IMR-90 (cell line): ENCODE results near the gene MUC5AC. TPM values are rescaled to one million over a fixed set of nuclear protein-coding genes. Genes with fewer than 3 reads are reported as not detected.

ENCODE experiments used
- ATAC-seq: fragments of 200-7000 bp; cut with Tn5 transposase; 2 replicates; pipeline ENCODE4 v1.9.1; 2020; ENCODE audit warnings: low read depth, mild to moderate bottlenecking, moderate library complexity
- BruUV-seq: library from RNA; stranded (reverse); fragments of 400-500 nt; replicated peaks from 2 replicates; lab custom pipeline; 2021; lab: Mats Ljungman, UMichigan
- CTCF ChIA-PET: fragments of 300-600 bp; formaldehyde crosslinking; extraction: SDS; loops from one replicate; lab custom pipeline; 2021; ENCODE audit warnings: antibody characterized with exemption; lab: Yijun Ruan, JAX
- POLR2A ChIA-PET: fragments of 300-600 bp; sonication (Branson Sonifier 250); formaldehyde crosslinking; loops from one replicate; lab custom pipeline; 2022; ENCODE audit warnings: antibody characterized with exemption; ENCODE audit not compliant: unreplicated experiment; lab: Charles Lee
- DNase-seq: peaks from one replicate; pipeline ENCODE4 v3.0.0; 2013
- H2AFZ ChIP-seq: replicated peaks from 2 replicates; pipeline ENCODE3; 2013; ENCODE audit warnings: low read length, mild to moderate bottlenecking; ENCODE audit not compliant: poor library complexity
- H2AK5ac ChIP-seq: 2 replicates; pipeline ENCODE4 v1.6.1; 2013; ENCODE audit warnings: low read depth, low read length, inconsistent platforms
- H2AK9ac ChIP-seq: replicated peaks from 2 replicates; pipeline ENCODE3; 2013; ENCODE audit warnings: mild to moderate bottlenecking, low read depth, low read length, moderate library complexity; ENCODE audit not compliant: poor library complexity
- H2BK120ac ChIP-seq: 2 replicates; pipeline ENCODE4 v1.6.1; 2013; ENCODE audit warnings: low read depth, low read length, inconsistent platforms
- H2BK15ac ChIP-seq: 3 replicates; pipeline ENCODE4 v1.6.1; 2013; ENCODE audit warnings: low read depth, low read length, inconsistent platforms
- H2BK20ac ChIP-seq: 2 replicates; pipeline ENCODE4 v1.6.1; 2013; ENCODE audit warnings: low read depth, mild to moderate bottlenecking, inconsistent platforms, low read length, moderate library complexity
- H2BK5ac ChIP-seq: 2 replicates; pipeline ENCODE4 v1.6.1; 2013; ENCODE audit warnings: mild to moderate bottlenecking, low read depth, low read length, inconsistent platforms; ENCODE audit not compliant: poor library complexity, severe bottlenecking
- H3K14ac ChIP-seq: replicated peaks from 2 replicates; pipeline ENCODE4 v1.6.1; 2013; ENCODE audit warnings: low read depth, low read length, inconsistent platforms
- H3K18ac ChIP-seq: 2 replicates; pipeline ENCODE4 v1.6.1; 2013; ENCODE audit warnings: low read depth, low read length, control low read depth
- H3K23ac ChIP-seq: 2 replicates; pipeline ENCODE4 v1.6.1; 2013; ENCODE audit warnings: low read depth, low read length, inconsistent platforms
- H3K27ac ChIP-seq: 2 replicates; pipeline ENCODE4 v1.5.1; 2013; ENCODE audit warnings: mild to moderate bottlenecking, control low read depth, low read length; ENCODE audit not compliant: insufficient read depth
- H3K27me3 ChIP-seq: 2 replicates; pipeline ENCODE4 v1.6.1; 2013; ENCODE audit warnings: low read length; ENCODE audit not compliant: control insufficient read depth, insufficient read depth
- H3K36me3 ChIP-seq: 2 replicates; pipeline ENCODE4 v1.6.1; 2013; ENCODE audit warnings: low read length, mixed read lengths; ENCODE audit not compliant: control insufficient read depth, insufficient read depth
- H3K4ac ChIP-seq: 2 replicates; pipeline ENCODE4 v1.6.1; 2013; ENCODE audit warnings: low read depth, low read length, inconsistent platforms
- H3K4me1 ChIP-seq: 2 replicates; pipeline ENCODE4 v1.6.1; 2013; ENCODE audit warnings: low read length, mixed read lengths; ENCODE audit not compliant: control insufficient read depth, insufficient read depth
- H3K4me2 ChIP-seq: 2 replicates; pipeline ENCODE4 v1.6.1; 2013; ENCODE audit warnings: low read depth, mild to moderate bottlenecking, control low read depth, low read length, moderate library complexity
- H3K4me3 ChIP-seq: 2 replicates; pipeline ENCODE4 v1.5.1; 2013; ENCODE audit warnings: low read depth, mild to moderate bottlenecking, control low read depth, low read length, moderate library complexity; ENCODE audit not compliant: insufficient read depth
- H3K56ac ChIP-seq: 2 replicates; pipeline ENCODE4 v1.6.1; 2013; ENCODE audit warnings: low read length, inconsistent platforms; ENCODE audit not compliant: insufficient read depth; ENCODE audit errors: extremely low read depth
- H3K79me1 ChIP-seq, 2 experiments: 2 replicates each; pipeline ENCODE4 v1.6.1; 2013; ENCODE audit warnings: low read length in 2 of 2, inconsistent platforms in 1 of 2, low read depth in 1 of 2
- H3K9ac ChIP-seq: 2 replicates; pipeline ENCODE4 v1.6.1; 2013; ENCODE audit warnings: low read depth, low read length, control low read depth
- H3K9me1 ChIP-seq: 2 replicates; pipeline ENCODE4 v1.6.1; 2013; ENCODE audit warnings: low read length, inconsistent platforms; ENCODE audit not compliant: insufficient read depth
- H3K9me3 ChIP-seq: 2 replicates; pipeline ENCODE4 v1.6.1; 2013; ENCODE audit warnings: low read length; ENCODE audit not compliant: control insufficient read depth, insufficient read depth
- H4K20me1 ChIP-seq: 2 replicates; pipeline ENCODE4 v1.6.1; 2013; ENCODE audit warnings: low read length, inconsistent platforms; ENCODE audit not compliant: insufficient read depth
- H4K5ac ChIP-seq: 2 replicates; pipeline ENCODE4 v1.6.1; 2013; ENCODE audit warnings: mild to moderate bottlenecking, low read depth, low read length, control low read depth
- H4K8ac ChIP-seq, 2 experiments: 2 replicates each; pipeline ENCODE4 v1.6.1; 2013; ENCODE audit warnings: low read depth in 2 of 2, low read length in 2 of 2, control low read depth in 1 of 2, inconsistent platforms in 1 of 2
- H4K91ac ChIP-seq: 2 replicates; pipeline ENCODE4 v1.6.1; 2013; ENCODE audit warnings: low read depth, low read length, inconsistent platforms; ENCODE audit not compliant: insufficient read depth
- BHLHE40 ChIP-seq: fragments of 150-350 bp; IDR thresholded peaks from 2 replicates; pipeline ENCODE4 v1.6.1; 2016; ENCODE audit warnings: mild to moderate bottlenecking, low read depth, low read length
- CHD1 ChIP-seq: IDR thresholded peaks from 2 replicates; pipeline ENCODE4 v1.6.1; 2012; ENCODE audit warnings: low read depth, low read length, improper control_type of control experiment
- CTCF ChIP-seq: conservative IDR thresholded peaks from 2 replicates; pipeline ENCODE4 v1.5.1; 2012; ENCODE audit warnings: mild to moderate bottlenecking, low read depth, low read length, improper control_type of control experiment
- ELK1 ChIP-seq: fragments of 150-350 bp; IDR thresholded peaks from 2 replicates; pipeline ENCODE4 v1.6.1; 2016; ENCODE audit warnings: low read depth, mild to moderate bottlenecking, low read length, moderate library complexity, borderline replicate concordance
- FOS ChIP-seq: fragments of 150-350 bp; IDR thresholded peaks from 2 replicates; pipeline ENCODE4 v1.6.1; 2016; ENCODE audit warnings: low read depth, low read length
- MAFK ChIP-seq: IDR thresholded peaks from 2 replicates; pipeline ENCODE4 v1.6.1; 2012; ENCODE audit warnings: low read depth, low read length, improper control_type of control experiment
- NFE2L2 ChIP-seq: fragments of 150-350 bp; IDR thresholded peaks from 2 replicates; pipeline ENCODE4 v1.6.1; 2016; ENCODE audit warnings: low read depth, mild to moderate bottlenecking, low read length
- POLR2A ChIP-seq: IDR thresholded peaks from 2 replicates; pipeline ENCODE4 v1.6.1; 2012; ENCODE audit warnings: mild to moderate bottlenecking, low read depth, low read length
- RAD21 ChIP-seq: IDR thresholded peaks from 2 replicates; pipeline ENCODE4 v1.6.1; 2012; ENCODE audit warnings: low read length, improper control_type of control experiment
- RCOR1 ChIP-seq: IDR thresholded peaks from 2 replicates; pipeline ENCODE4 v1.6.1; 2012; ENCODE audit warnings: mild to moderate bottlenecking, low read length, improper control_type of control experiment; ENCODE audit not compliant: insufficient replicate concordance
- RFX5 ChIP-seq: IDR thresholded peaks from 2 replicates; pipeline ENCODE4 v1.8.0; 2012; ENCODE audit warnings: low read depth, mild to moderate bottlenecking, low read length, moderate library complexity
- SMC3 ChIP-seq: fragments of 150-350 bp; IDR thresholded peaks from 2 replicates; pipeline ENCODE4 v1.6.1; 2016; ENCODE audit warnings: low read depth, mild to moderate bottlenecking, antibody characterized with exemption, low read length, moderate library complexity
- USF2 ChIP-seq: fragments of 150-350 bp; IDR thresholded peaks from 2 replicates; pipeline ENCODE4 v1.6.1; 2017; ENCODE audit warnings: mild to moderate bottlenecking, antibody characterized with exemption, low read length, low read depth
- WGBS, 2 experiments: methylation state at CpG; one replicate each; pipeline versions ENCODE4 v1.1.5 to v1.1.7; 2013; ENCODE audit warnings: missing lambda C conversion rate in 2 of 2; ENCODE audit not compliant: insufficient read length in 1 of 2; ENCODE audit errors: extremely low coverage in 2 of 2; 5-methylcytosine and 5-hydroxymethylcytosine counted together
- dilution Hi-C: fragments of 300-500 bp; cut with HindIII; formaldehyde crosslinking; loops from one replicate; pipeline ENCODE4 v1.14.3; 2018; ENCODE audit warnings: low sequenced_read_pairs; ENCODE audit not compliant: unreplicated experiment
- in situ Hi-C: fragments of 300-500 bp; cut with MboI; formaldehyde crosslinking; loops from 3 replicates; pipeline ENCODE4 v1.14.3; 2019; ENCODE audit warnings: low sequenced_read_pairs, inconsistent platforms, mixed read lengths
- intact Hi-C: fragments of 100-400 bp; cut with micrococcal nuclease; formaldehyde crosslinking; loops from 2 replicates; pipeline ENCODE4 v1.10.0; 2022
- polyA plus RNA-seq, 3 experiments: library from polyadenylated mRNA; depleted of rRNA; stranded (reverse); fragments of >200 nt; gene quantifications; 2 replicates each; pipeline ENCODE4 v1.2.3, GENCODE V29; 2012; ENCODE audit warnings: low replicate concordance in 1 of 3
- total RNA-seq: library from RNA; depleted of rRNA; stranded (reverse); fragments of >200 nt; gene quantifications from 2 replicates; pipeline ENCODE4 v1.2.3, GENCODE V29; 2012

MUC5AC gene
- total and polyA plus RNA-seq, 2 of the 4 experiments (the other 2 are of a cell fraction): 0.02 TPM; not detected in 1

- no peak overlapping the region for H3K27ac ChIP-seq
- no peak overlapping the region for H2AFZ ChIP-seq
- dilution Hi-C loops: no loop called here
- no peaks in the 10 kb centered on the region for H3K4me1 ChIP-seq
- no peak overlapping the region for H4K91ac ChIP-seq
- in situ Hi-C loops: no loop called here
- H3K18ac ChIP-seq: no peak overlapping the region
- no peaks in the 10 kb centered on the region for H4K20me1 ChIP-seq
- H3K4me2 ChIP-seq: no peak overlapping the region
- H2AK5ac ChIP-seq: no peak overlapping the region
- H3K56ac ChIP-seq: no peak overlapping the region
- no peak overlapping the region for H3K14ac ChIP-seq
- no TSS peak for BruUV-seq
- no peak overlapping the region for H2AK9ac ChIP-seq
- H4K8ac ChIP-seq: no peak overlapping the region
- H3K9me3 ChIP-seq: peaks cover 4% of the 10 kb centered on the region
- no peak overlapping the region for H2BK20ac ChIP-seq
- H3K4ac ChIP-seq: no peak overlapping the region
- no peak for DNase-seq
- intact Hi-C loops: no loop called here
- H2BK15ac ChIP-seq: no peak overlapping the region
- H3K27me3 ChIP-seq: peaks cover 26% of the 10 kb centered on the region
- no peak overlapping the region for H2BK120ac ChIP-seq
- H3K36me3 ChIP-seq: no peaks in the 10 kb centered on the region
- H2BK5ac ChIP-seq: no peak overlapping the region
- H4K5ac ChIP-seq: no peak overlapping the region
- no peak overlapping the region for H3K9ac ChIP-seq
- no CpG with 5 or more reads among the region's 1 CpG for WGBS, 2 experiments
- H3K79me1 ChIP-seq: no peaks in the 10 kb centered on the region
- ChIA-PET CTCF (no interaction called here), POLR2A (no interaction called here)
- no peaks in the 10 kb centered on the region for H3K9me1 ChIP-seq
- no peak for ATAC-seq
- no peak overlapping the region for H3K23ac ChIP-seq
- no peak overlapping the region for H3K4me3 ChIP-seq
- TF ChIP-seq CTCF (no peak), RCOR1 (no peak), CHD1 (no peak), SMC3 (no peak), RAD21 (no peak), BHLHE40 (no peak), POLR2A (no peak), MAFK (no peak), ELK1 (no peak), USF2 (no peak), NFE2L2 (no peak), FOS (no peak), RFX5 (no peak)
These were observed 33.8 kb upstream of the MUC5AC start for GRCh38 chr11:1123970-1124369.
